GM08714 (cell line): ENCODE measurements around the gene HRH3.

ENCODE experiments used
- H3K4me3 ChIP-seq: fragments of 200-500 bp; sonication (Bioruptor generic); 2 replicates; pipeline ENCODE4 v1.5.1; 2014; ENCODE audit warnings: mild to moderate bottlenecking, low read length, inconsistent platforms
- ZNF274 ChIP-seq: IDR thresholded peaks from 2 replicates; pipeline ENCODE4 v1.6.1; 2012; ENCODE audit warnings: mild to moderate bottlenecking, low read depth, low read length

HRH3 gene

GRCh38 chr20:62252342-62252966 is 32.4 kb upstream of the HRH3 start:
- no peak for TF ChIP-seq ZNF274
- no peak overlapping the region for H3K4me3 ChIP-seq

GRCh38 chr20:62248890-62249560 is 28.9 kb upstream of the HRH3 start:
- no peak overlapping the region for H3K4me3 ChIP-seq
- no peak for TF ChIP-seq ZNF274

- H3K4me3 ChIP-seq: no peak overlapping the region
- TF ChIP-seq ZNF274: no peak
Observed at GRCh38 chr20:62246872-62247652, 27.0 kb upstream of the HRH3 start.

- TF ChIP-seq ZNF274: no peak
Observed at GRCh38 chr20:62246431-62246830, 26.4 kb upstream of the HRH3 start.

GRCh38 chr20:62245911-62246280 is 25.8 kb upstream of the HRH3 start:
- H3K4me3 ChIP-seq: no peak overlapping the region
- no peak for TF ChIP-seq ZNF274

More at GRCh38 chr20:62246431-62246830, 26.4 kb upstream of the HRH3 start:
- no peak overlapping the region for H3K4me3 ChIP-seq

- TF ChIP-seq ZNF274: no peak
- no peak overlapping the region for H3K4me3 ChIP-seq
Observed at GRCh38 chr20:62244644-62245108, 24.6 kb upstream of the HRH3 start.

- TF ChIP-seq ZNF274: no peak
- no peak overlapping the region for H3K4me3 ChIP-seq
Observed at GRCh38 chr20:62243906-62244515, 23.9 kb upstream of the HRH3 start.

GRCh38 chr20:62243106-62243505 is 23.0 kb upstream of the HRH3 start:
- no peak overlapping the region for H3K4me3 ChIP-seq
- TF ChIP-seq ZNF274: no peak

GRCh38 chr20:62242176-62242575 is 22.1 kb upstream of the HRH3 start:
- TF ChIP-seq ZNF274: no peak
- no peak overlapping the region for H3K4me3 ChIP-seq

- H3K4me3 ChIP-seq: no peak overlapping the region
- TF ChIP-seq ZNF274: no peak
Observed at GRCh38 chr20:62241506-62241905, 21.4 kb upstream of the HRH3 start.

- no peak for TF ChIP-seq ZNF274
- no peak overlapping the region for H3K4me3 ChIP-seq
Observed at GRCh38 chr20:62240020-62240685, 20.1 kb upstream of the HRH3 start.

- peak overlapping the region; percentile 74 for H3K4me3 ChIP-seq
- TF ChIP-seq ZNF274: no peak
Observed at GRCh38 chr20:62239278-62239879, 19.3 kb upstream of the HRH3 start.

GRCh38 chr20:62238569-62239277 is 18.6 kb upstream of the HRH3 start:
- TF ChIP-seq ZNF274: no peak

More at GRCh38 chr20:62238569-62239277, 18.6 kb upstream of the HRH3 start:
- H3K4me3 ChIP-seq: peak overlapping the region; percentile 74
